Osteoblast (primary cell): ENCODE results near the gene ZNF778. TPM values are rescaled to one million over a fixed set of nuclear protein-coding genes. Genes with fewer than 3 reads are reported as not detected.

Experiments used
- DNase-seq: peaks from one replicate; pipeline ENCODE4 v3.0.0; 2011; ENCODE audit warnings: low spot score, mixed read lengths; ENCODE audit not compliant: insufficient read length; ENCODE audit errors: missing footprints
- H2AFZ ChIP-seq: 2 replicates; pipeline ENCODE4 v1.6.0; 2011; ENCODE audit warnings: mild to moderate bottlenecking, low read length
- H3K27ac ChIP-seq: 2 replicates; pipeline ENCODE4 v1.5.1; 2011; ENCODE audit warnings: mild to moderate bottlenecking, low read depth, low read length, moderate library complexity
- H3K27me3 ChIP-seq: 2 replicates; pipeline ENCODE4 v1.6.0; 2012; ENCODE audit warnings: mild to moderate bottlenecking, control low read depth, inconsistent platforms, low read length, moderate library complexity; ENCODE audit not compliant: insufficient read depth
- H3K36me3 ChIP-seq: 2 replicates; pipeline ENCODE4 v1.5.1; 2011; ENCODE audit warnings: mild to moderate bottlenecking, low read length, control low read depth, moderate library complexity; ENCODE audit not compliant: insufficient read depth
- H3K4me1 ChIP-seq: 2 replicates; pipeline ENCODE4 v1.5.1; 2011; ENCODE audit warnings: mild to moderate bottlenecking, low read length, control low read depth, moderate library complexity; ENCODE audit not compliant: insufficient read depth
- H3K4me2 ChIP-seq: 2 replicates; pipeline ENCODE4 v1.6.0; 2011; ENCODE audit warnings: mild to moderate bottlenecking, low read length; ENCODE audit not compliant: insufficient read depth
- H3K4me3 ChIP-seq: fragments of 200-600 bp; sonication (generic); 3 replicates; pipeline ENCODE4 v1.5.1; 2012; ENCODE audit warnings: mild to moderate bottlenecking, low read length, inconsistent platforms; ENCODE audit not compliant: insufficient read depth
- H3K79me2 ChIP-seq: 2 replicates; pipeline ENCODE4 v1.6.0; 2012; ENCODE audit warnings: mild to moderate bottlenecking, low read length, control low read depth, inconsistent platforms; ENCODE audit not compliant: insufficient read depth
- H3K9me3 ChIP-seq: 2 replicates; pipeline ENCODE4 v1.5.1; 2011; ENCODE audit warnings: low read depth, low read length, control low read depth
- H4K20me1 ChIP-seq: 2 replicates; pipeline ENCODE4 v1.6.0; 2012; ENCODE audit warnings: mild to moderate bottlenecking, low read length, control low read depth; ENCODE audit not compliant: insufficient read depth
- CTCF ChIP-seq: IDR thresholded peaks from 2 replicates; pipeline ENCODE4 v1.5.1; 2011; ENCODE audit warnings: mild to moderate bottlenecking, low read depth, low read length, moderate library complexity; ENCODE audit errors: extremely low read depth
- total RNA-seq: library from RNA; depleted of rRNA; stranded (reverse); fragments of >200 nt; gene quantifications from 2 replicates; pipeline ENCODE4 v1.2.3, GENCODE V29; 2012

ZNF778 gene
- total RNA-seq, 1 donor: 8.7 TPM

GRCh38 chr16:89222931-89223330, 5.4 kb downstream of the ZNF778 start:
- H3K27me3 ChIP-seq: no peaks in the 10 kb centered on the region
- DNase-seq: no peak
- peaks cover 37% of the 10 kb centered on the region for H3K79me2 ChIP-seq
- H3K36me3 ChIP-seq: peaks cover 70% of the 10 kb centered on the region
- H3K4me1 ChIP-seq: peaks cover 4% of the 10 kb centered on the region
- TF ChIP-seq CTCF: no peak
- H3K9me3 ChIP-seq: peaks cover 18% of the 10 kb centered on the region
- H3K27ac ChIP-seq: no peak overlapping the region
- peaks cover 13% of the 10 kb centered on the region for H4K20me1 ChIP-seq
- no peak overlapping the region for H3K4me3 ChIP-seq
- no peak overlapping the region for H2AFZ ChIP-seq
- H3K4me2 ChIP-seq: no peak overlapping the region

- H3K36me3 ChIP-seq: peaks cover 83% of the 10 kb centered on the region
Observed at GRCh38 chr16:89224665-89225064, 7.2 kb downstream of the ZNF778 start.

GRCh38 chr16:89230255-89230654, 12.8 kb downstream of the ZNF778 start:
- Histone ChIP-seq H3K79me2 (peaks cover 22% of the 10 kb centered on the region), H3K27me3 (no peaks in the 10 kb centered on the region), H3K9me3 (peaks cover 58% of the 10 kb centered on the region), H3K27ac (no peak overlapping the region), H3K4me3 (no peak overlapping the region), H3K4me1 (no peaks in the 10 kb centered on the region), H3K4me2 (no peak overlapping the region), H2AFZ (no peak overlapping the region), H3K36me3 (peaks cover 87% of the 10 kb centered on the region), H4K20me1 (no peaks in the 10 kb centered on the region)
- no peak for TF ChIP-seq CTCF
- no peak for DNase-seq

More at GRCh38 chr16:89224665-89225064, 7.2 kb downstream of the ZNF778 start:
- Histone ChIP-seq H3K9me3 (peaks cover 34% of the 10 kb centered on the region), H4K20me1 (peaks cover 5% of the 10 kb centered on the region), H3K27ac (no peak overlapping the region), H3K79me2 (peaks cover 39% of the 10 kb centered on the region), H3K4me3 (no peak overlapping the region), H3K4me2 (no peak overlapping the region), H2AFZ (no peak overlapping the region), H3K27me3 (no peaks in the 10 kb centered on the region), H3K4me1 (no peaks in the 10 kb centered on the region)
- no peak for DNase-seq
- TF ChIP-seq CTCF: no peak

GRCh38 chr16:89232107-89232506, 14.6 kb downstream of the ZNF778 start:
- peaks cover 22% of the 10 kb centered on the region for H3K79me2 ChIP-seq
- H3K27me3 ChIP-seq: no peaks in the 10 kb centered on the region
- DNase-seq: no peak
- no peak overlapping the region for H3K4me2 ChIP-seq
- peaks cover 48% of the 10 kb centered on the region for H3K9me3 ChIP-seq
- H3K4me3 ChIP-seq: no peak overlapping the region
- TF ChIP-seq CTCF: no peak
- no peaks in the 10 kb centered on the region for H3K4me1 ChIP-seq
- peaks cover 69% of the 10 kb centered on the region for H3K36me3 ChIP-seq
- H3K27ac ChIP-seq: no peak overlapping the region
- H4K20me1 ChIP-seq: no peaks in the 10 kb centered on the region
- no peak overlapping the region for H2AFZ ChIP-seq
